ENCODE data around the gene TM9SF1. TPM values are rescaled to one million over a fixed set of nuclear protein-coding genes. Genes with fewer than 3 reads are reported as not detected.
A peak's percentile ranks its signal among the peaks of the same experiment; 100 is the strongest.

The TM9SF1 gene
- total and polyA plus RNA-seq, 2 of the 13 experiments (the other 11 are each of a cell fraction or from before 2014, with no cell fraction given) = 83.2 to 110 TPM

- H2AFZ ChIP-seq (ENCODE audit: low read length) = no peak overlapping the region
- H3K4me3 ChIP-seq (replicated peaks in 1 of 3; ENCODE audit: insufficient read depth in 1 of 3, low read depth in 2 of 3, low read length in 3 of 3) = no peak overlapping the region
- no peak overlapping the region for H3K4me2 ChIP-seq (ENCODE audit: low read depth, low read length)
- POLR2A ChIA-PET = interaction anchor here (1.0 to 6.7 kb wide), 10 partner anchors 12 to 83 kb away, joined by 3 to 65 read pairs (median 6); partner anchors contain the start of genes DCAF11, EMC9, IPO4 and IRF9
- CTCF ChIA-PET (ENCODE audit: low intra/inter-chr PET ratio, low total read pairs) = no interaction called here
- FAIRE-seq (peak; percentile 15), ATAC-seq (no peak), DNase-seq (ENCODE audit: low spot score) (no peak)
- no peak overlapping the region for H3K9ac ChIP-seq (ENCODE audit: insufficient read depth, low read depth, low read length)
- H3K27ac ChIP-seq (ENCODE audit: extremely low read length, insufficient read depth, low read length) = no peak overlapping the region
- H3K36me3 ChIP-seq (replicated peaks in 1 of 2; ENCODE audit: control insufficient read depth in 1 of 2, insufficient read depth in 2 of 2, low read length in 2 of 2) = peaks cover 37 to 40% of the 10 kb centered on the region in 2 experiments
- TF ChIP-seq FOXC1 (CRISPR knock-in tag; IDR thresholded peaks at IDR 0.05; ENCODE audit: borderline replicate concordance) (0 out of 2 replicates have a peak, but pooled peaks have one; percentile 22), SSRP1 (CRISPR knock-in tag; IDR thresholded peaks at IDR 0.05) (peak; percentile 86; the same call in 1 of the 2 replicates), ZZZ3 (CRISPR knock-in tag; IDR thresholded peaks at IDR 0.05; ENCODE audit: borderline replicate concordance) (0 out of 2 replicates have a peak, but pooled peaks have one; percentile 19), PAWR (CRISPR knock-in tag; IDR thresholded peaks at IDR 0.05; ENCODE audit: borderline replicate concordance) (0 out of 2 replicates have a peak, but pooled peaks have one; percentile 57), ZNF343 (CRISPR knock-in tag; IDR thresholded peaks at IDR 0.05) (0 out of 2 replicates have a peak, but pooled peaks have one; percentile 62), ASH2L (IDR thresholded peaks at IDR 0.05; ENCODE audit: insufficient read length, low read depth, low read length) (no peak), RXRA (CRISPR knock-in tag; IDR thresholded peaks at IDR 0.05) (0 out of 2 replicates have a peak, but pooled peaks have one; percentile 7), HBP1 (CRISPR knock-in tag; IDR thresholded peaks at IDR 0.05; ENCODE audit: low read depth) (no peak), ZC3H4 (CRISPR knock-in tag; IDR thresholded peaks at IDR 0.05; ENCODE audit: borderline replicate concordance) (peak; percentile 28; the same call in 1 of the 2 replicates), THAP9 (CRISPR knock-in tag; IDR thresholded peaks at IDR 0.05; ENCODE audit: borderline replicate concordance) (no peak), KMT2A (CRISPR knock-in tag; IDR thresholded peaks at IDR 0.05) (0 out of 2 replicates have a peak, but pooled peaks have one; percentile 13), ZNF354B (CRISPR knock-in tag; IDR thresholded peaks at IDR 0.05) (peak; percentile 53; the same call in 1 of the 2 replicates), ZNF3 (CRISPR knock-in tag; IDR thresholded peaks at IDR 0.05) (no peak), ZBTB46 (CRISPR knock-in tag; IDR thresholded peaks at IDR 0.05; ENCODE audit: borderline replicate concordance) (0 out of 2 replicates have a peak, but pooled peaks have one; percentile 7), ZNF547 (CRISPR knock-in tag; IDR thresholded peaks at IDR 0.05) (0 out of 2 replicates have a peak, but pooled peaks have one; percentile 23)
- in situ Hi-C loops (cut with HindIII; ENCODE audit: extremely low pct_ligation_motif_present, low pct_unique_long_range_greater_than_20kb) = no loop called here
- BruUV-seq (replicated peaks) = no TSS peak
- intact Hi-C loops (cut with micrococcal nuclease; ENCODE audit: unreplicated experiment) = no loop called here
- H3K4me1 ChIP-seq (ENCODE audit: insufficient read depth, low read length) = no peaks in the 10 kb centered on the region
- H4K20me1 ChIP-seq (ENCODE audit: insufficient read depth, low read length) = no peaks in the 10 kb centered on the region
- 95% methylated on average over 5 of the region's 5 CpGs for WGBS (ENCODE audit: low lambda C conversion rate)
- H3K9me3 ChIP-seq (ENCODE audit: low read length) = no peaks in the 10 kb centered on the region
- H3K27me3 ChIP-seq (ENCODE audit: control insufficient read depth in 1 of 2, insufficient read depth in 2 of 2, low read length in 2 of 2) = no peaks in the 10 kb centered on the region
- no peaks in the 10 kb centered on the region for H3K79me2 ChIP-seq (ENCODE audit: insufficient read depth, low read length)
Measured at GRCh38 chr14:24176599-24176998, 18.6 kb downstream of the TM9SF1 start.
